PC-9 (cell line): ENCODE measurements around the gene CMTR1.

Experiments
- CTCF ChIP-seq: fragments of 200-600 bp; sonication (generic); conservative IDR thresholded peaks from 2 replicates; pipeline ENCODE4 v1.6.1; 2017; ENCODE audit warnings: mixed run types, antibody characterized with exemption, mild to moderate bottlenecking, moderate library complexity
- EZH2 ChIP-seq: fragments of 200-600 bp; sonication (generic); IDR thresholded peaks from 2 replicates; pipeline ENCODE4 v1.8.0; 2017; ENCODE audit warnings: antibody characterized with exemption, low read depth

GRCh38 chr6:37452522-37452921, 19.5 kb downstream of the CMTR1 start:
- no peak for TF ChIP-seq CTCF
- no peak for TF ChIP-seq EZH2
